CD4-positive, alpha-beta memory T cell (primary cell): Measurements from ENCODE around the gene VTI1A. TPM values are rescaled to one million over a fixed set of nuclear protein-coding genes. Genes with fewer than 3 reads are reported as not detected.

Experiments
- CTCF ChIA-PET: fragments of 350-600 bp; sonication (Branson Sonifier 250); formaldehyde crosslinking; loops from one replicate; lab custom pipeline; 2021; ENCODE audit warnings: inconsistent platforms; ENCODE audit not compliant: partially characterized antibody; lab: Charles Lee
- POLR2A ChIA-PET: fragments of 350-600 bp; sonication (Branson Sonifier 250); formaldehyde crosslinking; loops from one replicate; lab custom pipeline; 2021; ENCODE audit not compliant: partially characterized antibody; lab: Charles Lee
- DNase-seq, 5 donors: peaks; one replicate each; pipeline versions ENCODE4 v3.0.0 to v3.0.0-alpha.2; 2020 to 2022; ENCODE audit warnings: mixed read lengths in 1 of 5
- H3K27ac ChIP-seq: one replicate; pipeline ENCODE4 v1.7.0; 2013; ENCODE audit warnings: low read depth, low read length
- H3K27me3 ChIP-seq: 2 replicates; pipeline ENCODE4 v1.7.0; 2013; ENCODE audit warnings: mild to moderate bottlenecking, low read length, moderate library complexity; ENCODE audit not compliant: insufficient read depth
- H3K36me3 ChIP-seq: 2 replicates; pipeline ENCODE4 v1.7.0; 2013; ENCODE audit warnings: mild to moderate bottlenecking, low read length, moderate library complexity; ENCODE audit not compliant: insufficient read depth
- H3K4me1 ChIP-seq: 2 replicates; pipeline ENCODE4 v1.7.0; 2013; ENCODE audit warnings: mild to moderate bottlenecking, low read length, moderate library complexity; ENCODE audit not compliant: insufficient read depth
- H3K4me3 ChIP-seq, 2 donors: one replicate each; pipeline ENCODE4 v1.7.0; 2013; ENCODE audit warnings: low read length in 2 of 2, mild to moderate bottlenecking in 1 of 2
- H3K9me3 ChIP-seq, 2 donors: one replicate each; pipeline ENCODE4 v1.7.0; 2013; ENCODE audit warnings: low read length in 2 of 2, control low read depth in 1 of 2; ENCODE audit not compliant: control insufficient read depth in 1 of 2
- H3K27ac Mint-ChIP-seq, 7 donors: one replicate each; pipeline ENCODE4 v1.8.0; 2020 to 2021; ENCODE audit warnings: mixed read lengths in 7 of 7, mild to moderate bottlenecking in 6 of 7, inconsistent platforms in 3 of 7, moderate library complexity in 3 of 7
- H3K27me3 Mint-ChIP-seq, 2 donors: one replicate each; pipeline ENCODE4 v1.8.0; 2020 to 2021; ENCODE audit warnings: mixed read lengths in 2 of 2
- H3K36me3 Mint-ChIP-seq, 2 donors: one replicate each; pipeline ENCODE4 v1.8.0; 2020 to 2021; ENCODE audit warnings: mixed read lengths in 2 of 2, inconsistent platforms in 1 of 2, mild to moderate bottlenecking in 1 of 2
- H3K4me1 Mint-ChIP-seq, 4 donors: one replicate each; pipeline ENCODE4 v1.8.0; 2020 to 2021; ENCODE audit warnings: mixed read lengths in 4 of 4, mild to moderate bottlenecking in 1 of 4
- H3K4me3 Mint-ChIP-seq, 8 donors: one replicate each; pipeline ENCODE4 v1.8.0; 2020 to 2021; ENCODE audit warnings: mixed read lengths in 8 of 8, mild to moderate bottlenecking in 7 of 8, moderate library complexity in 6 of 8, inconsistent platforms in 3 of 8
- H3K9me3 Mint-ChIP-seq, 8 donors: one replicate each; pipeline ENCODE4 v1.8.0; 2020 to 2021; ENCODE audit warnings: mixed read lengths in 8 of 8, mild to moderate bottlenecking in 5 of 8, inconsistent platforms in 3 of 8, moderate library complexity in 1 of 8
- intact Hi-C: fragments of 100-400 bp; cut with micrococcal nuclease; formaldehyde crosslinking; loops from one replicate; pipeline ENCODE4 v1.15.1; 2023
- polyA plus RNA-seq, 2 donors: library from polyadenylated mRNA; unstranded; fragments of 300-500 nt; fragmentation: Illumina TruSeq; gene quantifications; one replicate each; pipeline ENCODE4 v1.2.3, GENCODE V29; 2021
- total RNA-seq, 2 experiments: library from RNA; stranded (reverse); gene quantifications; one replicate each; pipeline ENCODE4 v1.2.3, GENCODE V29; 2021

The VTI1A gene
- total and polyA plus RNA-seq, 4 experiments from 2014 or later: 24.4 to 48.5 (median 40.0) TPM

DNA sequence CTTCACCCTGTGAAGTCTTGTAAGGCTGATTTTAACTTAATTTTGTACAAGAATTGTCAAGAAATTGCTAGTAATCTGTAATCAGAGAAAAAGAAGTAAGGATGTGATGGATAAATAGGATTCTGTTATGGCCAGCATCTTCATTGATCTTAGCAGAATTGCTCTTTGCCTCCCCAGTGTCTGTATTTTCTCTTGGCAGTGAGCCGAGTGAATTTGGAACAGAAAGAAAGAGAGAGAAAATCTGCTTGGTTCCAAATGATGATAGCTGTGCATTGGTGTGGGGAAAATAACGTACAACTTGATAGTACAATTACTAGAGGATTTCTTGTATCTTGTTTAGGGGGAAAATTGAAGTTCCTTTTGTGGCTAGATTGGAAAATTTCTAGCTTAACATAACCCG is 34.6 kb downstream of the VTI1A start:
- ChIA-PET CTCF (interaction anchor here (2.3 kb wide), 1 partner anchor 10 kb away, joined by 18 read pairs; no protein-coding TSS in a partner anchor), POLR2A (no interaction called here)
- no peak overlapping the region for H3K4me3 ChIP-seq
- no peaks in the 10 kb centered on the region for H3K27me3 Mint-ChIP-seq
- no peak for DNase-seq
- peaks cover 4 to 8% (median 6%) of the 10 kb centered on the region in 4 donors for H3K4me1 Mint-ChIP-seq
- H3K9me3 Mint-ChIP-seq: no peaks in the 10 kb centered on the region
- no peak overlapping the region for H3K27ac ChIP-seq
- H3K4me3 Mint-ChIP-seq: no peak overlapping the region
- peaks cover 2 to 13% of the 10 kb centered on the region in 2 donors for H3K36me3 Mint-ChIP-seq
- no peaks in the 10 kb centered on the region for H3K4me1 ChIP-seq
- intact Hi-C loops: no loop called here
- no peaks in the 10 kb centered on the region for H3K9me3 ChIP-seq
- no peak overlapping the region for H3K27ac Mint-ChIP-seq
- H3K27me3 ChIP-seq: no peaks in the 10 kb centered on the region
- no peaks in the 10 kb centered on the region for H3K36me3 ChIP-seq

DNA sequence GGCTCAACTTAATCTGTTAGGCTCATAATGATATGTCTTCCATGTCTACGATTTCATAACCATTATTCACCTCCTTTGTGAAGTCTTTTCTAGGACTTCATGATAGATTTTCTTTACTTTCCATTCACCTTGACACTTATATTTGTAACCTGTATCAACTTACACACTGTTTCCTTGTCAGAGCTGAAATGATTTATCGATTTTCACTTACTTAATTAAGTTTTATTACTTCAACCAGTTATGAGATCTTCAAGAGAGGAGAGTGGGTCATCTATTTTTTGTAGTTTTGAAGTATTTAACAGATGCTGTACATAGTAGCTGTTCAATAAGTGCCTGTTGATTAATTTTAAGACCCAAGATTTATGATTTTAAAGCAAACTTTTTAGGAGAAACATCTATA is 37.4 kb downstream of the VTI1A start:
- no peak overlapping the region for H3K4me3 Mint-ChIP-seq
- CTCF ChIA-PET: interaction anchor here (1.0 kb wide), 1 partner anchor 13 kb away, joined by 3 read pairs; no protein-coding TSS in a partner anchor

DNA sequence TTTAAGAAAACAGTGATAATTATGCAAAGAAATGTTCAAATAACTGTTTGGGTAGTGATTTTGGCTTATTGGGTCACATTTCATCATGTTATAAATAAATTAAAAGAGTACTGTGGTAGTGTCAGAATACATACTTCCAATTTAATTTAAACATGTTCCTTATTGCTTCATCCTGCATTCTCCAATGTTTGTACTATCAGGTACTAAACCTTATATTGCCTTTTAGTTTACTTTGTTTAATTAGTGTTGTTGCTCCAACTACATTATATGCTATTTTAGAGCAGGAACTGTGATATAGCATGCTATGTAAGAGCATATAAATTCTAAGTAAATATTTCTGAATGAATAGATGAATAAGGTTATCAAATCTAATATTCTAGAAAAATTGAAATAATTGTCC is 40.9 kb downstream of the VTI1A start:
- ChIA-PET POLR2A (no interaction called here), CTCF (interaction anchor here (3.9 kb wide), 1 partner anchor 15 kb away, joined by 20 read pairs; no protein-coding TSS in a partner anchor)
- Histone ChIP-seq H3K9me3 (no peaks in the 10 kb centered on the region), H3K27ac (no peak overlapping the region), H3K4me1 (no peaks in the 10 kb centered on the region), H3K4me3 (no peak overlapping the region), H3K27me3 (no peaks in the 10 kb centered on the region), H3K36me3 (no peaks in the 10 kb centered on the region)
- intact Hi-C loops: no loop called here
- Mint-ChIP-seq H3K27me3 (no peaks in the 10 kb centered on the region), H3K4me3 (no peak overlapping the region), H3K36me3 (peaks cover 2 to 6% of the 10 kb centered on the region in 2 donors), H3K9me3 (no peaks in the 10 kb centered on the region), H3K27ac (peak overlapping the region in 1 of 7 donors; percentile 3), H3K4me1 (peaks cover 0 to 20% (median 7%) of the 10 kb centered on the region in 4 donors)
- no peak for DNase-seq

More for the DNA sequence above, 37.4 kb downstream of the VTI1A start:
- no peaks in the 10 kb centered on the region for H3K9me3 ChIP-seq
- no peaks in the 10 kb centered on the region for H3K36me3 ChIP-seq
- intact Hi-C loops: no loop called here
- H3K27ac ChIP-seq: no peak overlapping the region
- Mint-ChIP-seq H3K9me3 (no peaks in the 10 kb centered on the region), H3K4me1 (peaks cover 4 to 14% (median 9%) of the 10 kb centered on the region in 4 donors), H3K27me3 (no peaks in the 10 kb centered on the region), H3K36me3 (peaks cover 2 to 10% of the 10 kb centered on the region in 2 donors), H3K27ac (peak overlapping the region in 1 of 7 donors; percentile 61)
- DNase-seq: no peak
- no peaks in the 10 kb centered on the region for H3K27me3 ChIP-seq
- no peak overlapping the region for H3K4me3 ChIP-seq
- H3K4me1 ChIP-seq: no peaks in the 10 kb centered on the region
- POLR2A ChIA-PET: interaction anchor here (0.7 kb wide), 1 partner anchor 1414 kb away, joined by 3 read pairs; no protein-coding TSS in a partner anchor

DNA sequence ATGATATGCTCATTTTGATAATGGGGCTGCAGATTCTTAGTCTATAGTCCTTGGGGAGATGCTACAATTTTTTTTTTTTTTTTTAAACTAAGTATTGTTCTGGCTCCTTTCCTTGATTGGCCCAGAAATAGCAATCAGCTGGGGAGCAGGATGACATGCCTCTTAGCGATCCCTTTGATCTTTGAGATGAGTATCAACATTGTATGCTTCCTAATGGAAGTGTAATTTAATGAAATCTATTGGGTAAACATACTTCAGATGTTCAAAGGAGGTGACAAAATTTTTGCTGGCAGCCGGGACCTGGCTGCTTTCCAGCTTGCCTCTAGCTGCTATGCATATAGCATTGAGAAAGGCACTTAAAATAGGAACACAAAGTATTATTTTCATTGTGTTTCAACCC is 43.5 kb downstream of the VTI1A start:
- Histone ChIP-seq H3K36me3 (no peaks in the 10 kb centered on the region), H3K4me1 (no peaks in the 10 kb centered on the region), H3K27me3 (no peaks in the 10 kb centered on the region), H3K27ac (no peak overlapping the region), H3K9me3 (no peaks in the 10 kb centered on the region), H3K4me3 (no peak overlapping the region)
- H3K4me3 Mint-ChIP-seq: no peak overlapping the region
- DNase-seq: no peak
- peaks cover 4 to 15% (median 5%) of the 10 kb centered on the region in 4 donors for H3K4me1 Mint-ChIP-seq
- peaks cover 0 to 2% of the 10 kb centered on the region in 2 donors for H3K36me3 Mint-ChIP-seq
- no peaks in the 10 kb centered on the region for H3K27me3 Mint-ChIP-seq
- intact Hi-C loops: no loop called here
- H3K27ac Mint-ChIP-seq: no peak overlapping the region
- POLR2A ChIA-PET: no interaction called here
- no peaks in the 10 kb centered on the region for H3K9me3 Mint-ChIP-seq
- CTCF ChIA-PET: interaction anchor here (1.1 to 3.9 kb wide), 2 partner anchors 18 to 26 kb away, joined by 3 to 20 read pairs; no protein-coding TSS in a partner anchor

DNA sequence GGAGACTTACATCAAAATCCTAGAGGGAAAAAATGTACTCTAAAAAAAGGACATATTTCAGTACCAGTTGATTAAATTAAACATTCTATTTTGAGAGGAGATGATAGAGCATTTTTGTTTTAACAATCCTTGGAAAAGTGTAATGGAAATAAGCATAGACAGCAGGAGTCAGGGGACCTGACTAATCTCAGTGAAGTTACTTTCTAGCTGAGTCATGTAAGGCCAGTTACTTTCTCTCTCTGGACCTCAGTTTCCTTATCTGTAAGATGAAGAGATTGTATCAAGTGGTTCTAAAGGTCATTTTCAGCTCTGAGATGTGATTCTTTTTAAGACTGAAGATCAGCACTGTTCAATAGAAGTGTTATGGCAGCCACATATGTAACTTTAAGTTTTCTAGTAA is 44.1 kb downstream of the VTI1A start:
- no peak overlapping the region for H3K27ac Mint-ChIP-seq
- DNase-seq: no peak
- intact Hi-C loops: no loop called here
- H3K4me3 ChIP-seq: no peak overlapping the region
- no peaks in the 10 kb centered on the region for H3K36me3 ChIP-seq
- H3K9me3 ChIP-seq: no peaks in the 10 kb centered on the region
- H3K27me3 ChIP-seq: no peaks in the 10 kb centered on the region
- H3K27ac ChIP-seq: no peak overlapping the region
- POLR2A ChIA-PET: no interaction called here
- no peaks in the 10 kb centered on the region for H3K4me1 ChIP-seq
- H3K4me3 Mint-ChIP-seq: no peak overlapping the region
- no peaks in the 10 kb centered on the region for H3K27me3 Mint-ChIP-seq
- CTCF ChIA-PET: interaction anchor here (1.1 to 3.9 kb wide), 3 partner anchors 19 to 896 kb away, joined by 3 to 20 read pairs (median 3); no protein-coding TSS in a partner anchor
- peaks cover 5 to 15% (median 6%) of the 10 kb centered on the region in 4 donors for H3K4me1 Mint-ChIP-seq
- H3K36me3 Mint-ChIP-seq: no peaks in the 10 kb centered on the region
- H3K9me3 Mint-ChIP-seq: no peaks in the 10 kb centered on the region

DNA sequence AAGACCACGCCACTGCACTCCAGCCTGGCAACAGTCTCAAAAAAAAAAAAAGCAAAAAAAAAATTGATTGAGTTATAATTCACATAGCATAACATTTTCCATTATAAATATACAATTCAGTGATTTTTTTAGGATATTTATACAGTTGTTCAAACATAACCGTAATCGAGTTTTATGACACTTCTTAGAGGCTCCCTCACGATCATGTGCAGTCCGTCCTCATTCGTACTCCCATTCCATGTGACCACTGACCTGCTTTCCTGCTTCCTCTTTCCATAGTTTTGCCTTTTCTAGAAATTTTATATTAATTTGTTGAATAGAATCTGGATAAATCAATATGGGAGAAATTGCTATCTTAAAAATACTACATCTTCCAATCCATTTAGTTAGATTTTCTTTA is 45.7 kb downstream of the VTI1A start:
- CTCF ChIA-PET: no interaction called here
- DNase-seq: no peak
- Histone ChIP-seq H3K9me3 (no peaks in the 10 kb centered on the region), H3K4me3 (no peak overlapping the region), H3K4me1 (no peaks in the 10 kb centered on the region), H3K36me3 (no peaks in the 10 kb centered on the region), H3K27me3 (no peaks in the 10 kb centered on the region), H3K27ac (no peak overlapping the region)
- H3K4me3 Mint-ChIP-seq: no peak overlapping the region
- H3K9me3 Mint-ChIP-seq: no peaks in the 10 kb centered on the region
- intact Hi-C loops: no loop called here
- H3K27me3 Mint-ChIP-seq: no peaks in the 10 kb centered on the region
- POLR2A ChIA-PET: no interaction called here
- peaks cover 3 to 15% (median 10%) of the 10 kb centered on the region in 4 donors for H3K4me1 Mint-ChIP-seq
- no peak overlapping the region for H3K27ac Mint-ChIP-seq
- H3K36me3 Mint-ChIP-seq: no peaks in the 10 kb centered on the region

DNA sequence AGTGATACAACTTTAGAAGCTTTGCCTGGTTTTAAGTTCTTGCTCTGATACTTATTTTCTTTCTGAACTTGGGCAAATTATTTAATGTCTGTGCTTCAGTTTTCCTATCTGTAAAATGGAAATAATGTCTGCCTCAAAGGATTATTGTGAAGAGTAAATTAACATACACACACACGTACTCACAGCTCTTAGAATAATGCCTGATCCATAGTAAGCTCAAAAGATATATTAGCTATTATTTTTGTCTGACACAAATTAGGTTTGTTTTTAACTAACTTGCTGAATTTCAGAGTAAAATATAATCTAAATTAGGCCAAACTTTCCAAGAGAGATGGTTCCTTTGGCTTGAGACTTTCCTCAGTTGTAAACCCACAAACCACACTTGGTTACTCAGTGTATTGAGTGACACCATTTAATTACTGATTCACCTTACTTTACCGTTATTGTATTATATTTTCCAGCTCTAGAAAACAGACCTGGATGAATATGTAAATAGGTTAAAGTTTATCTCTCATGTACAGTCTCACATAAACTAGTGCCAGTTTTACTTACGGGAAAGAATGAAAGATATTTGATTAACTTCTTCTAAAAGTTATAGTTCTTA is 50.4 kb downstream of the VTI1A start:
- Mint-ChIP-seq H3K27me3 (no peaks in the 10 kb centered on the region), H3K4me1 (peaks cover 5 to 15% (median 11%) of the 10 kb centered on the region in 4 donors), H3K4me3 (no peak overlapping the region), H3K9me3 (no peaks in the 10 kb centered on the region), H3K27ac (no peak overlapping the region), H3K36me3 (peaks cover 6 to 15% of the 10 kb centered on the region in 2 donors)
- H3K9me3 ChIP-seq: no peaks in the 10 kb centered on the region
- CTCF ChIA-PET: interaction anchor here (0.7 to 1.0 kb wide), 2 partner anchors 9 to 25 kb away, joined by 3 to 6 read pairs; no protein-coding TSS in a partner anchor
- no peaks in the 10 kb centered on the region for H3K27me3 ChIP-seq
- DNase-seq: no peak
- H3K36me3 ChIP-seq: no peaks in the 10 kb centered on the region
- H3K4me3 ChIP-seq: no peak overlapping the region
- intact Hi-C loops: no loop called here
- POLR2A ChIA-PET: interaction anchor here (0.8 kb wide), 1 partner anchor 25 kb away, joined by 4 read pairs; no protein-coding TSS in a partner anchor
- no peaks in the 10 kb centered on the region for H3K4me1 ChIP-seq
- H3K27ac ChIP-seq: no peak overlapping the region
